Measurements from ENCODE around the gene KMO. TPM values are rescaled to one million over a fixed set of nuclear protein-coding genes. Genes with fewer than 3 reads are reported as not detected.

Gene KMO
- total RNA-seq, 1 donor from 2014 or later = not detected

DNA sequence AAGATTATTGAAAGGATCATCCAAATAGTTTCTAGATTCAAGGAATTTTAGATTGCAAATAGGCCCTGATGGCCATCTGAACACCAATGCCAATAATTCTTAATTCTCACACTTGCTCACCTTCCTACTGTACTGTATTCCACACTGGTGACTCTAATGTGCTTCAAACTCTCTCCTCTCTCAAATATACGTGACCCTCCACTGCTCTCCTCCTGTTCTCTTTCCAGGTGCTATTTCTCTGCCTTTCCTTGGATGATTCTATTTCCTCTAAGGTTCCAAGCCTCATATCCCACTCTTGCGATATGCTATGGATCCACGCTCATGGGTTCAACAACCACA is 28.6 kb downstream of the KMO start:
- no peak overlapping the region for H3K4me3 Mint-ChIP-seq

DNA sequence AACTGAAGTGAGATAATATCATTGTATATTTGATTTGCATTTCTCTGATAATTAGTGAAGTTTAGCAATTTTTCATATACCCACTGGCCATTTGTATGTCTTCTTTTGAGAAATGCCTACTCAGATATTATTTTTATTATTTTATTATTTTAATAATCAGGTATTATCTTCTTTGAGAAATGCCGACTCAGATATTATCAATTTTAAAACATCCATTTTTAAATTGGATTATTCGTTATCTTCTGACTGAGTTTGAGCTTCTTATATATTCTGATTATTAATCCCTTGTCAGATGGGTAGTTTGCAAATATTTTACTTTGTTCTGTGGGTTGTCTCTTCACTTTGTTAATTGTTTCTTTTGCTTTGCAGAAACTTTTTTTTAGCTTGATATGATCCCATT is 37.7 kb downstream of the KMO start:
- Mint-ChIP-seq H3K27me3 (ENCODE audit: insufficient read depth, low read depth) (no peaks in the 10 kb centered on the region), H3K36me3 (peaks cover 2% of the 10 kb centered on the region), H3K27ac (no peak overlapping the region), H3K4me1 (no peaks in the 10 kb centered on the region), H3K9me3 (peaks cover 5% of the 10 kb centered on the region), H3K4me3 (no peak overlapping the region)
- H3K27ac ChIP-seq = no peak overlapping the region
- no peaks in the 10 kb centered on the region for H3K4me1 ChIP-seq
- H3K36me3 ChIP-seq = no peaks in the 10 kb centered on the region
- H3K79me2 ChIP-seq (ENCODE audit: low read depth) = no peaks in the 10 kb centered on the region
- H3K9ac ChIP-seq = no peak overlapping the region
- H3F3A ChIP-seq (ENCODE audit: low read depth) = no peaks in the 10 kb centered on the region
- no peaks in the 10 kb centered on the region for H4K20me1 ChIP-seq (ENCODE audit: low read depth)
- H3K9me3 ChIP-seq (ENCODE audit: low read depth) = no peaks in the 10 kb centered on the region
- no peak overlapping the region for H3K4me2 ChIP-seq
- TF ChIP-seq, protein P1, sequence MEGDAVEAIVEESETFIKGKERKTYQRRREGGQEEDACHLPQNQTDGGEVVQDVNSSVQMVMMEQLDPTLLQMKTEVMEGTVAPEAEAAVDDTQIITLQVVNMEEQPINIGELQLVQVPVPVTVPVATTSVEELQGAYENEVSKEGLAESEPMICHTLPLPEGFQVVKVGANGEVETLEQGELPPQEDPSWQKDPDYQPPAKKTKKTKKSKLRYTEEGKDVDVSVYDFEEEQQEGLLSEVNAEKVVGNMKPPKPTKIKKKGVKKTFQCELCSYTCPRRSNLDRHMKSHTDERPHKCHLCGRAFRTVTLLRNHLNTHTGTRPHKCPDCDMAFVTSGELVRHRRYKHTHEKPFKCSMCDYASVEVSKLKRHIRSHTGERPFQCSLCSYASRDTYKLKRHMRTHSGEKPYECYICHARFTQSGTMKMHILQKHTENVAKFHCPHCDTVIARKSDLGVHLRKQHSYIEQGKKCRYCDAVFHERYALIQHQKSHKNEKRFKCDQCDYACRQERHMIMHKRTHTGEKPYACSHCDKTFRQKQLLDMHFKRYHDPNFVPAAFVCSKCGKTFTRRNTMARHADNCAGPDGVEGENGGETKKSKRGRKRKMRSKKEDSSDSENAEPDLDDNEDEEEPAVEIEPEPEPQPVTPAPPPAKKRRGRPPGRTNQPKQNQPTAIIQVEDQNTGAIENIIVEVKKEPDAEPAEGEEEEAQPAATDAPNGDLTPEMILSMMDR (IDR thresholded peaks at IDR 0.05) = no peak
- no peak for TF ChIP-seq EZH2phosphoT487 (IDR thresholded peaks at IDR 0.05)
- no peak for TF ChIP-seq EZH2 (IDR thresholded peaks at IDR 0.05)
- no peak overlapping the region for H2AFZ ChIP-seq (replicated peaks)
- no peaks in the 10 kb centered on the region for H3K27me3 ChIP-seq
- no peak for DNase-seq (ENCODE audit: low spot score)
- no peak overlapping the region for H3K4me3 ChIP-seq

More for the DNA sequence above, 28.6 kb downstream of the KMO start:
- no peak for DNase-seq (ENCODE audit: low spot score)
- Histone ChIP-seq H3F3A (ENCODE audit: low read depth) (no peaks in the 10 kb centered on the region), H3K27ac (no peak overlapping the region), H3K4me3 (no peak overlapping the region), H4K20me1 (ENCODE audit: low read depth) (no peaks in the 10 kb centered on the region), H3K4me1 (no peaks in the 10 kb centered on the region), H3K27me3 (no peaks in the 10 kb centered on the region), H3K4me2 (no peak overlapping the region), H3K79me2 (ENCODE audit: low read depth) (no peaks in the 10 kb centered on the region), H2AFZ (replicated peaks) (no peak overlapping the region), H3K9me3 (ENCODE audit: low read depth) (no peaks in the 10 kb centered on the region), H3K36me3 (no peaks in the 10 kb centered on the region), H3K9ac (no peak overlapping the region)
- no peak for TF ChIP-seq EZH2phosphoT487 (IDR thresholded peaks at IDR 0.05)
- TF ChIP-seq, protein P1 (IDR thresholded peaks at IDR 0.05) = no peak
- TF ChIP-seq EZH2 (IDR thresholded peaks at IDR 0.05) = no peak
- Mint-ChIP-seq H3K4me1 (peaks cover 5% of the 10 kb centered on the region), H3K27ac (no peak overlapping the region), H3K9me3 (no peaks in the 10 kb centered on the region), H3K36me3 (no peaks in the 10 kb centered on the region), H3K27me3 (ENCODE audit: insufficient read depth, low read depth) (no peaks in the 10 kb centered on the region)

DNA sequence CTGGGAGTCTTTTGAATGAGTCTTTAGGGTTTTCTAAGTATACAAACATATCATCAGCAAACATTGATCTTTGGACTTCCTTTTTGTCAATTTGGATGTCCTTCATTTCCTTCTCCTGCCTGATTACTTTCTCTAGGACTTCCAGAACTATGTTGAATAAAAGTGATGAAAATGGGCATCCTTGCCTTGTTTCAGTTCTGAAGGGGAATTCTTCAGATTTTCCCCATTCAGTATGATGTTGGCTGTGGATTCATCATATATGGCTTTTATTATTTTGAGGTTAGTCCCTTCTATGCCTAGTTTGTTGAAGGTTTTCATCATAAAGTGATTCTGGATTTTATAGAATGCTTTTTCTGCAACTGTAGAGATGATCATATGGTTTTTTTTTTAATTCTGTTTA is 42.0 kb downstream of the KMO start:
- Histone ChIP-seq H3K4me1 (no peaks in the 10 kb centered on the region), H3K27me3 (no peaks in the 10 kb centered on the region), H3K27ac (no peak overlapping the region), H3K4me2 (no peak overlapping the region), H3K79me2 (ENCODE audit: low read depth) (no peaks in the 10 kb centered on the region), H3K9ac (no peak overlapping the region), H4K20me1 (ENCODE audit: low read depth) (no peaks in the 10 kb centered on the region), H3K4me3 (no peak overlapping the region), H2AFZ (replicated peaks) (no peak overlapping the region), H3K9me3 (ENCODE audit: low read depth) (no peaks in the 10 kb centered on the region), H3F3A (ENCODE audit: low read depth) (no peaks in the 10 kb centered on the region), H3K36me3 (no peaks in the 10 kb centered on the region)
- Mint-ChIP-seq H3K4me1 (no peaks in the 10 kb centered on the region), H3K27me3 (ENCODE audit: insufficient read depth, low read depth) (no peaks in the 10 kb centered on the region), H3K4me3 (no peak overlapping the region), H3K36me3 (peaks cover 2% of the 10 kb centered on the region), H3K9me3 (peaks cover 5% of the 10 kb centered on the region), H3K27ac (no peak overlapping the region)
- DNase-seq (ENCODE audit: low spot score) = no peak
- no peak for TF ChIP-seq EZH2phosphoT487 (IDR thresholded peaks at IDR 0.05)
- TF ChIP-seq EZH2 (IDR thresholded peaks at IDR 0.05) = no peak
- TF ChIP-seq, protein P1 (IDR thresholded peaks at IDR 0.05) = no peak

Data from neural progenitor cell (in vitro differentiated cells).